H1 (cell line): ENCODE measurements around the gene TCEA2. TPM values are rescaled to one million over a fixed set of nuclear protein-coding genes. Genes with fewer than 3 reads are reported as not detected.
A peak's percentile ranks its signal among the peaks of the same experiment; 100 is the strongest.

Source experiments
- BCL11A ChIP-seq, 2 experiments: IDR thresholded peaks; one replicate each; pipeline ENCODE4 v1.6.1; 2011; ENCODE audit warnings: low read depth in 2 of 2, low read length in 2 of 2, mild to moderate bottlenecking in 2 of 2
- CHD7 ChIP-seq: fragments of 300-600 bp; sonication (generic); IDR thresholded peaks from 2 replicates; pipeline ENCODE4 v1.7.1; 2012; ENCODE audit warnings: low read length, moderate library complexity, mild to moderate bottlenecking, inconsistent platforms; ENCODE audit not compliant: insufficient replicate concordance
- EP300 ChIP-seq, 2 experiments: IDR thresholded peaks; 1 replicate in 1 of 2; 2 replicates in 1 of 2; pipeline ENCODE4 v1.6.1; 2011 to 2012; ENCODE audit warnings: low read depth in 2 of 2, low read length in 2 of 2, mild to moderate bottlenecking in 2 of 2, borderline replicate concordance in 1 of 2, inconsistent platforms in 1 of 2, moderate library complexity in 1 of 2
- FOSL1 ChIP-seq: IDR thresholded peaks from 2 replicates; pipeline ENCODE4 v1.6.1; 2011; ENCODE audit warnings: mild to moderate bottlenecking, low read depth, low read length, moderate library complexity; ENCODE audit not compliant: insufficient read depth
- MAFK ChIP-seq: IDR thresholded peaks from 2 replicates; pipeline ENCODE4 v1.6.1; 2012; ENCODE audit warnings: low read depth, mild to moderate bottlenecking, improper control_type of control experiment, low read length
- RBBP5 ChIP-seq: IDR thresholded peaks from 2 replicates; pipeline ENCODE4 v1.7.1; 2012; ENCODE audit warnings: low read depth, mild to moderate bottlenecking, inconsistent platforms, low read length, moderate library complexity, borderline replicate concordance
- SAP30 ChIP-seq: fragments of 300-600 bp; sonication (generic); IDR thresholded peaks from 2 replicates; pipeline ENCODE4 v1.7.1; 2012; ENCODE audit warnings: low read length, moderate library complexity, mild to moderate bottlenecking, inconsistent platforms; ENCODE audit not compliant: insufficient read depth, insufficient replicate concordance
- SUZ12 ChIP-seq: fragments of 200-600 bp; sonication (generic); IDR thresholded peaks from 2 replicates; pipeline ENCODE4 v1.6.1; 2012; ENCODE audit warnings: mild to moderate bottlenecking, inconsistent platforms, low read length, moderate library complexity, mixed read lengths
- polyA plus RNA-seq, 7 experiments: library from polyadenylated mRNA; depleted of rRNA in 3 of 7; stranded (reverse) in 5 of 7; unstranded in 2 of 7; fragments of >200 nt in 5 of 7; fragments of 200-250 nt in 2 of 7; gene quantifications; 1 replicate in 5 of 7; 2 replicates in 1 of 7; 4 replicates in 1 of 7; pipeline versions ENCODE4 v1.2.1 to v1.2.3, GENCODE V29; 2011 to 2013; ENCODE audit warnings: missing spikeins in 2 of 7, mixed read lengths in 2 of 7
- total RNA-seq: library from RNA; stranded (reverse); fragmentation: NEBNext Ultra II Directional; extraction: Animal tissue kit (Norgen Biotek cat#: 25700); gene quantifications from 2 replicates; pipeline ENCODE4 v1.2.1, GENCODE V29; 2021

Gene TCEA2
- total and polyA plus RNA-seq, 2 of the 8 experiments (the other 6 are each of a cell fraction or from before 2014, with no cell fraction given) = 41.4 to 42.3 TPM

- no peak for TF ChIP-seq CHD7
- TF ChIP-seq RBBP5 = 0 out of 2 replicates have a peak, but pooled peaks have one; percentile 28
- no peak for TF ChIP-seq SAP30
- peak in 1 of 2 experiments; percentile 23; a peak in 1 of 3 replicates for TF ChIP-seq EP300 (IDR thresholded peaks at IDR 0.05; ENCODE audit: borderline replicate concordance in 1 of 2, low read depth in 2 of 2, low read length in 2 of 2)
- TF ChIP-seq FOSL1 = no peak
- no peak for TF ChIP-seq MAFK
- TF ChIP-seq BCL11A (IDR thresholded peaks at IDR 0.05; ENCODE audit: low read depth in 2 of 2, low read length in 2 of 2) = no peak
- TF ChIP-seq SUZ12 = no peak; the same call in none of the 2 replicates
Measured at GRCh38 chr20:64083804-64084684, 21.0 kb downstream of the TCEA2 start, which contains the start of gene LKAAEAR1 (continued).
